ENCODE data around the gene PI4K2B. TPM values are rescaled to one million over a fixed set of nuclear protein-coding genes. Genes with fewer than 3 reads are reported as not detected.
"Not testable (repeated sequence)": the region's sequence is repeated elsewhere in the genome, so short reads cannot be mapped to it uniquely, and the experiment has no call there.

The PI4K2B gene
- total RNA-seq, 1 donor from 2014 or later, result 10.7 TPM

DNA sequence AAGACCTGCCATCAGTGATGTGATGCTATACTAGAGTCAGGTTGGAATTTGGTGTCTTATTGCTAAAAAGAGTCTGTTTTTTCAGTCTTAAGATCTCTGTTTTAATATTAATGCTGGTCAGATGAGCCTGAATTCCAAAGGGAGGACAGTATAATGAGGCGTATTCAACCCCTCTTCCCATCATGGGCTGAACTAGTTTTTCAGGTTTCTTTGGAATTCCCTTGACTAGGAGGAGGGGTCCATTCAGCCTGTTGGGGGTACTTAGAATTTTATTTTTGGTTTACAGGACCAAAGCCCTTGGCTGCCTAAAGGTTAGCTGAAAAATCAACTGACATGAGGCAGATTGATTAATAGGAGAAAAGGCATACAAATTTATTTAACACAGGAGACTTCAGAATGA, 24.1 kb upstream of the PI4K2B start:
- Mint-ChIP-seq H3K27ac (ENCODE audit: unreplicated experiment) (no peak overlapping the region), H3K27me3 (ENCODE audit: low read depth) (no peaks in the 10 kb centered on the region), H3K36me3 (ENCODE audit: low read depth) (peaks cover 4% of the 10 kb centered on the region), H3K4me1 (no peaks in the 10 kb centered on the region), H3K9me3 (peaks cover 5% of the 10 kb centered on the region), H3K4me3 (no peak overlapping the region)
- no peak for DNase-seq (ENCODE audit: low read depth, low spot score)
- TF ChIP-seq, protein P1, sequence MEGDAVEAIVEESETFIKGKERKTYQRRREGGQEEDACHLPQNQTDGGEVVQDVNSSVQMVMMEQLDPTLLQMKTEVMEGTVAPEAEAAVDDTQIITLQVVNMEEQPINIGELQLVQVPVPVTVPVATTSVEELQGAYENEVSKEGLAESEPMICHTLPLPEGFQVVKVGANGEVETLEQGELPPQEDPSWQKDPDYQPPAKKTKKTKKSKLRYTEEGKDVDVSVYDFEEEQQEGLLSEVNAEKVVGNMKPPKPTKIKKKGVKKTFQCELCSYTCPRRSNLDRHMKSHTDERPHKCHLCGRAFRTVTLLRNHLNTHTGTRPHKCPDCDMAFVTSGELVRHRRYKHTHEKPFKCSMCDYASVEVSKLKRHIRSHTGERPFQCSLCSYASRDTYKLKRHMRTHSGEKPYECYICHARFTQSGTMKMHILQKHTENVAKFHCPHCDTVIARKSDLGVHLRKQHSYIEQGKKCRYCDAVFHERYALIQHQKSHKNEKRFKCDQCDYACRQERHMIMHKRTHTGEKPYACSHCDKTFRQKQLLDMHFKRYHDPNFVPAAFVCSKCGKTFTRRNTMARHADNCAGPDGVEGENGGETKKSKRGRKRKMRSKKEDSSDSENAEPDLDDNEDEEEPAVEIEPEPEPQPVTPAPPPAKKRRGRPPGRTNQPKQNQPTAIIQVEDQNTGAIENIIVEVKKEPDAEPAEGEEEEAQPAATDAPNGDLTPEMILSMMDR (conservative IDR thresholded peaks at IDR 0.05), result no peak

- no peaks in the 10 kb centered on the region for H3K27me3 Mint-ChIP-seq (ENCODE audit: low read depth)
- H3K36me3 Mint-ChIP-seq (ENCODE audit: low read depth), result peaks cover 4% of the 10 kb centered on the region
- TF ChIP-seq, protein P1 (conservative IDR thresholded peaks at IDR 0.05), result no peak
- no peaks in the 10 kb centered on the region for H3K4me1 Mint-ChIP-seq
- no peak overlapping the region for H3K4me3 Mint-ChIP-seq
- no peak for DNase-seq (ENCODE audit: low read depth, low spot score)
- peaks cover 10% of the 10 kb centered on the region for H3K9me3 Mint-ChIP-seq
- no peak overlapping the region for H3K27ac Mint-ChIP-seq (ENCODE audit: unreplicated experiment)
Measured at GRCh38 chr4:25211721-25212120, 22.1 kb upstream of the PI4K2B start.

DNA sequence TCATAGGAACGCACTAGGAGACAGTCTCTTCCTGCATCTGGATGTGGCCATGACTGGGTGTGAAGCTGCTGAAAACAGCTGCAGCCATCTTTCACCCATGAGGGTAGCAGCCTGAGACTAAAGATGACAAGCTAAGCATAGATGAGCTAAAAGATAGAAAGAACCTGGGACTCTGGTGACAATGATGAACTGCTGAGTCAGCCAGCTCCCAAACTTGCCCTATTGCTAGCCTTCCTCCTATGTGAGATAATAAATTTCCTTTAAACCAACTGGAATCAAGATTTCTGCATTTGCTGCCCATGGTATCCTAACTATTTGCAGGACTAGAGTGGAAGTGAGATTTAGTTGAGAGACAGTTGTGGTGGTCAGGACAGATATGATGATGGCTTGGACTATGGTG, 21.0 kb upstream of the PI4K2B start:
- H3K36me3 Mint-ChIP-seq (ENCODE audit: low read depth), result peaks cover 4% of the 10 kb centered on the region
- H3K27me3 Mint-ChIP-seq (ENCODE audit: low read depth), result no peaks in the 10 kb centered on the region
- H3K9me3 Mint-ChIP-seq, result peaks cover 10% of the 10 kb centered on the region
- no peaks in the 10 kb centered on the region for H3K4me1 Mint-ChIP-seq
- H3K4me3 Mint-ChIP-seq, result no peak overlapping the region
- DNase-seq (ENCODE audit: low read depth, low spot score), result no peak
- TF ChIP-seq, protein P1 (conservative IDR thresholded peaks at IDR 0.05), result no peak
- no peak overlapping the region for H3K27ac Mint-ChIP-seq (ENCODE audit: unreplicated experiment)

- peaks cover 10% of the 10 kb centered on the region for H3K9me3 Mint-ChIP-seq
- no peaks in the 10 kb centered on the region for H3K27me3 Mint-ChIP-seq (ENCODE audit: low read depth)
- TF ChIP-seq, protein P1 (conservative IDR thresholded peaks at IDR 0.05), result no peak
- no peak overlapping the region for H3K4me3 Mint-ChIP-seq
- no peak overlapping the region for H3K27ac Mint-ChIP-seq (ENCODE audit: unreplicated experiment)
- DNase-seq (ENCODE audit: low read depth, low spot score), result no peak
- no peaks in the 10 kb centered on the region for H3K4me1 Mint-ChIP-seq
- peaks cover 5% of the 10 kb centered on the region for H3K36me3 Mint-ChIP-seq (ENCODE audit: low read depth)
Measured at GRCh38 chr4:25213347-25213979, 20.4 kb upstream of the PI4K2B start.

- H3K9me3 Mint-ChIP-seq, result peaks cover 13% of the 10 kb centered on the region
Measured at GRCh38 chr4:25214750-25215149, 19.1 kb upstream of the PI4K2B start.

GRCh38 chr4:25215511-25215910, 18.3 kb upstream of the PI4K2B start:
- H3K4me3 Mint-ChIP-seq, result no peak overlapping the region
- H3K27me3 Mint-ChIP-seq (ENCODE audit: low read depth), result no peaks in the 10 kb centered on the region
- no peak overlapping the region for H3K27ac Mint-ChIP-seq (ENCODE audit: unreplicated experiment)
- H3K9me3 Mint-ChIP-seq, result peaks cover 13% of the 10 kb centered on the region
- TF ChIP-seq, protein P1 (conservative IDR thresholded peaks at IDR 0.05), result no peak
- H3K4me1 Mint-ChIP-seq, result no peaks in the 10 kb centered on the region
- peaks cover 8% of the 10 kb centered on the region for H3K36me3 Mint-ChIP-seq (ENCODE audit: low read depth)
- no peak for DNase-seq (ENCODE audit: low read depth, low spot score)

More at GRCh38 chr4:25214750-25215149, 19.1 kb upstream of the PI4K2B start:
- H3K4me3 Mint-ChIP-seq; H3K27ac Mint-ChIP-seq (ENCODE audit: unreplicated experiment); H3K36me3 Mint-ChIP-seq (ENCODE audit: low read depth); H3K27me3 Mint-ChIP-seq (ENCODE audit: low read depth); H3K4me1 Mint-ChIP-seq; DNase-seq (ENCODE audit: low read depth, low spot score): not testable (repeated sequence)
